Mucosa of descending colon (tissue), 3 donors: Measurements from ENCODE around the gene NT5C3B. TPM values are rescaled to one million over a fixed set of nuclear protein-coding genes. Genes with fewer than 3 reads are reported as not detected.
"Not testable (repeated sequence)": the region's sequence is repeated elsewhere in the genome, so short reads cannot be mapped to it uniquely, and the experiment has no call there.

ENCODE experiments used
- ATAC-seq: fragments of 200-7000 bp; cut with Tn5 transposase; one replicate; pipeline ENCODE4 v1.9.1; 2020; ENCODE audit warnings: mild to moderate bottlenecking, moderate library complexity
- DNase-seq, 3 donors: peaks; one replicate each; pipeline ENCODE4 v3.0.0-alpha.2; 2020
- H3K36me3 ChIP-seq: fragments of 200-600 bp; one replicate; pipeline ENCODE4 v1.8.0; 2021; ENCODE audit warnings: low read depth, mild to moderate bottlenecking
- H3K4me1 ChIP-seq: fragments of 200-600 bp; one replicate; pipeline ENCODE4 v1.8.0; 2021; ENCODE audit warnings: low read depth, mild to moderate bottlenecking
- H3K4me3 ChIP-seq: fragments of 200-600 bp; one replicate; pipeline ENCODE4 v1.8.0; 2021; ENCODE audit warnings: mild to moderate bottlenecking
- H3K9me3 ChIP-seq: fragments of 200-600 bp; one replicate; pipeline ENCODE4 v1.8.0; 2021; ENCODE audit warnings: mild to moderate bottlenecking
- intact Hi-C, 2 donors: fragments of 100-400 bp; cut with DNase I in 1 of 2; cut with micrococcal nuclease in 1 of 2; formaldehyde crosslinking; loops; one replicate each; pipeline versions ENCODE4 v1.11.0 to v1.11.1; 2022; cut with DNase I, micrococcal nuclease
- total RNA-seq, 3 donors: library from RNA; stranded (reverse); fragmentation: NEBNext Ultra II Directional in 2 of 3; extraction: Animal tissue kit (Norgen Biotek cat#: 25700) in 2 of 3; gene quantifications; one replicate each; pipeline versions ENCODE4 v1.2.1 to v1.2.4, GENCODE V29; 2021 to 2023
- TF ChIP-seq, protein P1 (sequence below): fragments of 200-600 bp; IDR thresholded peaks from one replicate; pipeline ENCODE4 v1.8.0; 2022; ENCODE audit warnings: antibody characterized with exemption, mild to moderate bottlenecking
- donor health status: DM: no; HTN: no; CAD: no; lungs with moderate emphysema.
- donor health status: DM: no; HTN: no; CAD: no.
- donor health status: DM: no; HTN: yes; CAD: no.

NT5C3B gene
- total RNA-seq, 3 donors from 2014 or later = 17.8 to 46.5 (median 19.1) TPM

DNA sequence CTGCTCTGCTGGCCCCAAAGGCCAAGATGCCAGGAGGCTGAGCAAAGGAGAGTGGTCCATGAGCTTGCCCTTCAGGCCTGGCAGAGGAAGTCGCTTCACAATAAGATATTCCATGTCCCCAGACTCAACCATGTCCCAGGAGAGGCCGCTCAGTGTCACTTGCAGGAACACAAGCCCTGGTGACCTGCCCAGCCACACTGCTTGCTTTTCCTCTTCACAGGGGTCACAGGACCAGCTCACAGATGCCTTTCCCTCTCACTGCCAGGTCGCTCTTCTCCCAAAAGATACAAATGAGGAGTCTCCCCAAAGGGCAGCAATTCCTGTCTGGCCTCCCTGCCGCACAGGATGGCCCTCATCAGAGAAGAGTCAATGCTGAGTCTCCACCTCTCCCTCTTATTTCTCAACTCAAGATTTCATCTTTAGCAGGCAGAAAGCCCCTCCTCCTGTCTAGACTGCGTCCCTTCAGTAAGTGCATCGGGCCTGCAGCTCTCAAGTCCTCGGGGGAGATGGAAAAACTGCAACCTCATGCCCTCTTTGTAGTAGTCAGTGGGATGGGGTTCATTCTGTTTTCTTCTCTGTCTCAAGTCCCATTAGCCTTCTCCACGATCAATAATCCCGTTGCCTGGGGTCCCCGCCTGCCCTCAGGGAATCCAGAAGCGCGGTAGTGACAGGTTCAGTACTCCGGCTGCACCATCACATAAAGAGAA, 54.5 kb downstream of the NT5C3B start:
- no peak overlapping the region for H3K4me3 ChIP-seq
- TF ChIP-seq, protein P1, sequence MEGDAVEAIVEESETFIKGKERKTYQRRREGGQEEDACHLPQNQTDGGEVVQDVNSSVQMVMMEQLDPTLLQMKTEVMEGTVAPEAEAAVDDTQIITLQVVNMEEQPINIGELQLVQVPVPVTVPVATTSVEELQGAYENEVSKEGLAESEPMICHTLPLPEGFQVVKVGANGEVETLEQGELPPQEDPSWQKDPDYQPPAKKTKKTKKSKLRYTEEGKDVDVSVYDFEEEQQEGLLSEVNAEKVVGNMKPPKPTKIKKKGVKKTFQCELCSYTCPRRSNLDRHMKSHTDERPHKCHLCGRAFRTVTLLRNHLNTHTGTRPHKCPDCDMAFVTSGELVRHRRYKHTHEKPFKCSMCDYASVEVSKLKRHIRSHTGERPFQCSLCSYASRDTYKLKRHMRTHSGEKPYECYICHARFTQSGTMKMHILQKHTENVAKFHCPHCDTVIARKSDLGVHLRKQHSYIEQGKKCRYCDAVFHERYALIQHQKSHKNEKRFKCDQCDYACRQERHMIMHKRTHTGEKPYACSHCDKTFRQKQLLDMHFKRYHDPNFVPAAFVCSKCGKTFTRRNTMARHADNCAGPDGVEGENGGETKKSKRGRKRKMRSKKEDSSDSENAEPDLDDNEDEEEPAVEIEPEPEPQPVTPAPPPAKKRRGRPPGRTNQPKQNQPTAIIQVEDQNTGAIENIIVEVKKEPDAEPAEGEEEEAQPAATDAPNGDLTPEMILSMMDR = no peak
- no peaks in the 10 kb centered on the region for H3K9me3 ChIP-seq
- H3K4me1 ChIP-seq = peaks cover 57% of the 10 kb centered on the region
- no peaks in the 10 kb centered on the region for H3K36me3 ChIP-seq
- no peak for ATAC-seq
- intact Hi-C loops = no loop called here
- no peak for DNase-seq

DNA sequence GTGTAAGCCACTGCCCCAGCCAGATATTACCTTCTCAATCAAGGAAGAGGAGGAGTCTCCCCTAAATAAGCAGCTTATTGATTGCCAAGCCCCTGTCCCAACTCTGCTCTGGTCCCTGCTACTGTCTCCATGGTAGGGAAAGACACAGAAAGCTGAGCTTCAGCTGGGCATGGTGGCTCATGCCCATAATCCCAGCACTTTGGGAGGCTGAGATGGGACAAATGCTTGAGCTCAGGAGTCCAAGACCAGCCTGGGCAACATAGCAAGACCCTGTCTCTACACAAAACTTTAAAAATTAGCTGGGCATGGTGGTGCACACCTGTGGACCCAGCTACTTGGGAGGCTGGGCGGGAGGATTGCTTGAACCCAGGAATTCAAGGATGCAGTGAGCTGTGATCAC, 56.1 kb downstream of the NT5C3B start:
- TF ChIP-seq, protein P1 = no peak
- no peaks in the 10 kb centered on the region for H3K36me3 ChIP-seq
- ATAC-seq = no peak
- H3K4me1 ChIP-seq = peaks cover 73% of the 10 kb centered on the region
- intact Hi-C loops = no loop called here
- H3K4me3 ChIP-seq = no peak overlapping the region
- DNase-seq = no peak
- H3K9me3 ChIP-seq = no peaks in the 10 kb centered on the region

DNA sequence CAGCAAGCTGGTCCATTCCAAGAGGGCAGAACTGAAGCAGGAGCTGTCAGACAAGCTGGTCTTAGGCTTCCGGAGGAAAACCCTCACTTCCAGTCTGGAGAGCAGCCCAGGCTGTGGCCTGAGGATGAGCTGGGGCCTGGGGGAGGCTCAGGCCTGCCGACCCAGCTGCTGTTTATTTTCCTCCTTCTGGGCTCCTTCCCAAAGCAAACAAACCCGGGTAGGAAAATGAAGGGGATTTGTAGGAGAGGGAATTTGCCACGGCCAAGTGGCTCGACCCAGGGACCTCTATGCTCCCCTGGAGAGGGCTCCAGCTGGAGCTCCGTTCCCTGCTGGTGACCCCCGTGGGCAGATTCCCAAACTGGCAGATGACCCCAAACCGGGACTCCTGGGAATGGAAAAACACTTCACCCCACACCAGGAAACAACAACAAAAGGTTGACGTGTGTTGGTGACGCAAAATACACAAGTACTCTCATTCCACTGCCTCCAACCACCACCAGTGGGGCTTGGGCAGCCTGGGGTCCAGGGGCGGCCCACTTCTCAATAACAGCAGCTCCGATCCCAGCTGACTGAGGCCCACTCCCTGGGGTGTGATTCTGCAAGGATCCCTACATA, 58.4 kb downstream of the NT5C3B start:
- H3K9me3 ChIP-seq = no peaks in the 10 kb centered on the region
- intact Hi-C loops = no loop called here
- no peak overlapping the region for H3K4me3 ChIP-seq
- TF ChIP-seq, protein P1 = no peak
- DNase-seq = peak; percentile 71 to 77 (median 76)
- H3K36me3 ChIP-seq = no peaks in the 10 kb centered on the region
- H3K4me1 ChIP-seq = peaks cover 81% of the 10 kb centered on the region
- peak; percentile 38 for ATAC-seq

DNA sequence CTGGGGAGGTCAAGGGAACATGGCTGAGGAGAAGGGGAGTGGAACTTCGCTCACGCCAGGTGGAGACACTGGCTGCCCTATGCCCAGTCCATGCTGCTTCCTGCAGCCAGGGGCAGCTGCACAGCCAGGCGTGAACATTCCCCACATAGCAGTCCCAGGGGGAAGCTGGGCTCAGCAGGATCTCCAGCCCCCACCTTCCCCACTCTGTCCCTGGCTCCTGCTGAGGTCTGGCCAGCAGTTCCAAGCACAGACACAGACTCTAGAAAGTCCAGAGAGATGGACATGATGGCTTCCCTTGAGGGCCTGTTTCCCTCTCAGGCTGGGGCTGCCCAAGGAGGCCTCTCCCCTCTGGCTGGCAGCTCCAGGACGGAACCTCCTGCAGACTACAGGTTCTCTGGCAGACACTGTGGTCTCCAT, 58.9 kb downstream of the NT5C3B start:
- TF ChIP-seq, protein P1 = no peak
- ATAC-seq (peak; percentile 2), DNase-seq (peak in 1 of 3 donors; percentile 58)
- Histone ChIP-seq H3K4me3 (no peak overlapping the region), H3K4me1 (peaks cover 80% of the 10 kb centered on the region), H3K36me3 (no peaks in the 10 kb centered on the region), H3K9me3 (no peaks in the 10 kb centered on the region)
- intact Hi-C loops = no loop called here

DNA sequence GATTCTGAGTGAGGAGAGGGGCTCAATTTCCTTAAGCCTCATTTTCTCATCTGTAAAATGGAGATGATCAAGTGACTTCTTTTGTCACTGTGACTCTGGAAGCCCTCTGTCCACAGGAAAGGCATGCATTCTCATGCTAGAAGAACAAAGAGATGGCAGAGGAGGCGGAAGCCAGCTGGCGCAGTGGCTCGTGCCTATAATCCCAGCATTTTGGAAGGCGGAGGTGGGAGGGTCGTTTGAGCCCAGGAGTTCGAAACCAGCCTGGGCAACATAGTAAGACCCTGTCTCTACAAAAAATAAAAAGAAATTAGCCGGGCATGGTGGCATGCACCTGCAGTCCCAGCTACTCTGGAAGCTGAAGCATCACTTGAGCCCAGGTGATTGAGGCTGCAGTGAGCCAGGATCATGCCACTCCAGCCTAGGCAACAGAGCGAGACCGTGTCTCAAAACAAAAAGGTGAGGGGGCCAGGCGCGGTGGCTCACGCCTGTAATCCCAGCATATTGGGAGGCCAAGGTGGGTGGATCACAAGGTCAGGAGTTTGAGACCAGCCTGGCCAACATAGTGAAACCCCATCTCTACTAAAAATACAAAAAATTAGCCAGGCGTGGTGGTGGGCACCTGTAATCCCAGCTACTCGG, 59.7 kb downstream of the NT5C3B start:
- H3K36me3 ChIP-seq, ATAC-seq, H3K4me3 ChIP-seq, DNase-seq, intact Hi-C loops, H3K9me3 ChIP-seq: not testable (repeated sequence)
- H3K4me1 ChIP-seq = peaks cover 87% of the 10 kb centered on the region
